ENCODE results near the gene UTP3. TPM values are rescaled to one million over a fixed set of nuclear protein-coding genes. Genes with fewer than 3 reads are reported as not detected.

The UTP3 gene
- total and polyA plus RNA-seq, 10 donors, result 29.0 to 51.3 (median 38.0) TPM

DNA sequence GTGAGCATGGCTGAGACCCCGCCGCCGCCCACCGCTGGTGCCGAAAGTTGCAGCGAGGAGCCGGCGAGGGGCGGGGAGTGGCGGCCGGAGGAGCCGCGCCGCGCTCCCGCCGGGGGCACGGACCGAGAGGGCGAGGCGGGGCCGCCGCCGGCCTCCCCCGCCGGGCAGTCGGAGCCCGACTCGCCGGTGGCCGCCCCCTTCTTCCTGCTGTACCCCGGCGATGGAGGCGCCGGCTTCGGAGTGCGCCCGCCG is 16.5 kb downstream of the UTP3 start:
- H3K27ac ChIP-seq, result peak overlapping the region; percentile 88 to 96 (median 94)
- no peaks in the 10 kb centered on the region for H3K36me3 ChIP-seq
- no peaks in the 10 kb centered on the region for H3K9me3 ChIP-seq
- TF ChIP-seq POLR2AphosphoS5 (IDR thresholded peaks at IDR 0.05), result no peak
- TF ChIP-seq, protein P1, sequence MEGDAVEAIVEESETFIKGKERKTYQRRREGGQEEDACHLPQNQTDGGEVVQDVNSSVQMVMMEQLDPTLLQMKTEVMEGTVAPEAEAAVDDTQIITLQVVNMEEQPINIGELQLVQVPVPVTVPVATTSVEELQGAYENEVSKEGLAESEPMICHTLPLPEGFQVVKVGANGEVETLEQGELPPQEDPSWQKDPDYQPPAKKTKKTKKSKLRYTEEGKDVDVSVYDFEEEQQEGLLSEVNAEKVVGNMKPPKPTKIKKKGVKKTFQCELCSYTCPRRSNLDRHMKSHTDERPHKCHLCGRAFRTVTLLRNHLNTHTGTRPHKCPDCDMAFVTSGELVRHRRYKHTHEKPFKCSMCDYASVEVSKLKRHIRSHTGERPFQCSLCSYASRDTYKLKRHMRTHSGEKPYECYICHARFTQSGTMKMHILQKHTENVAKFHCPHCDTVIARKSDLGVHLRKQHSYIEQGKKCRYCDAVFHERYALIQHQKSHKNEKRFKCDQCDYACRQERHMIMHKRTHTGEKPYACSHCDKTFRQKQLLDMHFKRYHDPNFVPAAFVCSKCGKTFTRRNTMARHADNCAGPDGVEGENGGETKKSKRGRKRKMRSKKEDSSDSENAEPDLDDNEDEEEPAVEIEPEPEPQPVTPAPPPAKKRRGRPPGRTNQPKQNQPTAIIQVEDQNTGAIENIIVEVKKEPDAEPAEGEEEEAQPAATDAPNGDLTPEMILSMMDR (IDR thresholded peaks at IDR 0.05 in 8 of 11, conservative IDR thresholded peaks at IDR 0.05 in 3 of 11), result no peak
- TF ChIP-seq POLR2A (IDR thresholded peaks at IDR 0.05), result no peak
- peak overlapping the region; percentile 65 to 96 (median 76) for H3K4me3 ChIP-seq
- H3K27me3 ChIP-seq (replicated peaks in 1 of 7), result no peaks in the 10 kb centered on the region
- peaks cover 18 to 59% (median 35%) of the 10 kb centered on the region in 6 donors for H3K4me1 ChIP-seq
- WGBS, 5 donors, result 0 to 2% (median 0%) methylated on average over 2 to 39 of the region's 39 CpGs; no CpG with 5 or more reads in 1 of the 5 donors
- no peak for DNase-seq
- intact Hi-C loops (cut with DNase I; ENCODE audit: low total_unique reads), result loop anchor here (10.0 kb wide), 1 partner anchor 130 kb away; the partner anchor contains the start of gene GRSF1

DNA sequence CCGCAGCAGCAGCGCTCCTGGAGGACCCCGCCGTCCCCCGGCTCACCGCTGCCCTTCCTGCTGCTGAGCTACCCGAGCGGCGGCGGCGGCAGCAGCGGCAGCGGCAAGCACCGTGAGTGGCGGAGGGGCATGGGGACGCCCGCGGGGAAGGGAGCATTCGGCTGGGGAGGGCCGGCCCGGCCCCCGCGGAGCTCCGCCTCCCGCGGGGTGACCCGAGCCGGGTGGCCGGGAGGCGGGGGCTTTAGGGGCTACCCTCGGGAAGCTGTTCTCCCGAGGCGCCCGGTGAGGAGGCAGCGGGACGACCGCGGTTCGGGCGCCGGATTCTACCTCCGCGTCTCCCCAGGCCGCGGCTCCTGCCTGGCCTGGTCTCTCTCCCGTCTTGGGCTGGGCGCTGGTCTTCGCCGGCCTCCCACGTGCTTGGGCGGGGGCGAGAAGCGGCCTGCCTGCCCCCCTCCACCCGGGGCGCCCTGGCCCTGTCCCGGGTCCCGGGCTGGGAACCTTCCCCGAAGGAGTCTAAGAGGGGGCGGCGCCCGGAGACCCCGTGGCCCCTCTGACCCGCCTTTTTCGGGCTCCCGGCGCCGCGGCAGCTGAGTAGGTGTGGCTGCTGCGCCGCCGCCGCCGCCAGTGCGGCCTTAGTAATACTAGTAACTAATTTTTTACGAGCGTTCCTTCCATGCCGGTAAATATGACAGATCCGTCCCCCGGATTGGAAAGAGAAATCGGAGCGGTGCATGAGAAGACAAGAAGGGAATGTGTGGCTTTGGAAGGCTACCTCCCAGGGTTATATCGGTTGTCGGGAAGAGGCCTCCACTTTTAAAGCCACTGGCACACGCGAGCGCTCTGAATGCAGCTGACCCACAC is 17.1 kb downstream of the UTP3 start:
- peak; percentile 77 to 86 (median 83) for TF ChIP-seq POLR2AphosphoS5 (IDR thresholded peaks at IDR 0.05)
- peak in 1 of 3 donors; percentile 27 for TF ChIP-seq POLR2A (IDR thresholded peaks at IDR 0.05)
- TF ChIP-seq, protein P1 (IDR thresholded peaks at IDR 0.05 in 8 of 11, conservative IDR thresholded peaks at IDR 0.05 in 3 of 11), result peak in 1 of 11 experiments; percentile 19
- Histone ChIP-seq H3K27me3 (replicated peaks in 1 of 7) (no peaks in the 10 kb centered on the region), H3K4me3 (peak overlapping the region; percentile 65 to 96 (median 76)), H3K4me1 (peaks cover 18 to 62% (median 36%) of the 10 kb centered on the region in 6 donors), H3K9me3 (no peaks in the 10 kb centered on the region), H3K27ac (peak overlapping the region; percentile 88 to 96 (median 94)), H3K36me3 (no peaks in the 10 kb centered on the region)
- intact Hi-C loops (cut with DNase I; ENCODE audit: low total_unique reads), result loop anchor here (10.0 kb wide), 1 partner anchor 129 kb away; the partner anchor contains the start of gene GRSF1
- peak; percentile 94 for DNase-seq
- WGBS, 5 donors, result 0 to 1% (median 1%) methylated on average over 27 to 86 of the region's 86 CpGs

DNA sequence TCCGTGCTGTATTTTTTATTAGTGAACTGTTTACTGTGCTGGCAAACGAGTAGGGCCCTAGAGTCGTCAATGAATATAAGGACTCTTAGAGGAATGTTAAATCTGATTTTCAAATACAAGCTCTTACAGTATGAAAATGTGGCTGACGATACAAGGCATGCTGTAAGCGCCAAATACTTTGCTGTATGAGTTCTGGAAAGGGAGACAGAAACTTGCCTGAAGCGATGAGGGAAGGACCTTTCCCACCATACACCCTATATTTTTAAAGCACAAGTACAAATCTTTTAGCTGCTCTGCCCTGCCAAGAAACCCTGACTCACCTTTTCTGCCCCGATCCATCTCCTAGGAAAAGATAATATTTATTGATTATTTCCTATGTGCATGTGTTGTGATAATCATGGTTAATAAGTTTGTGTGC is 17.7 kb downstream of the UTP3 start:
- DNase-seq, result no peak
- H3K27ac ChIP-seq, result peak overlapping the region; percentile 88 to 96 (median 94)

More for the DNA sequence above, 17.7 kb downstream of the UTP3 start:
- Histone ChIP-seq H3K4me3 (peak overlapping the region; percentile 65 to 96 (median 76)), H3K27me3 (replicated peaks in 1 of 7) (no peaks in the 10 kb centered on the region), H3K36me3 (no peaks in the 10 kb centered on the region), H3K4me1 (peaks cover 18 to 63% (median 37%) of the 10 kb centered on the region in 6 donors), H3K9me3 (no peaks in the 10 kb centered on the region)
- 13 to 24% (median 15%) methylated on average over 7 of the region's 7 CpGs for WGBS, 5 donors
- intact Hi-C loops (cut with DNase I; ENCODE audit: low total_unique reads), result loop anchor here (10.0 kb wide), 1 partner anchor 129 kb away; the partner anchor contains the start of gene GRSF1
- TF ChIP-seq POLR2AphosphoS5 (IDR thresholded peaks at IDR 0.05), result no peak
- TF ChIP-seq, protein P1 (IDR thresholded peaks at IDR 0.05 in 8 of 11, conservative IDR thresholded peaks at IDR 0.05 in 3 of 11), result no peak
- no peak for TF ChIP-seq POLR2A (IDR thresholded peaks at IDR 0.05)
